ENCODE results near the gene CDKAL1.

DNA sequence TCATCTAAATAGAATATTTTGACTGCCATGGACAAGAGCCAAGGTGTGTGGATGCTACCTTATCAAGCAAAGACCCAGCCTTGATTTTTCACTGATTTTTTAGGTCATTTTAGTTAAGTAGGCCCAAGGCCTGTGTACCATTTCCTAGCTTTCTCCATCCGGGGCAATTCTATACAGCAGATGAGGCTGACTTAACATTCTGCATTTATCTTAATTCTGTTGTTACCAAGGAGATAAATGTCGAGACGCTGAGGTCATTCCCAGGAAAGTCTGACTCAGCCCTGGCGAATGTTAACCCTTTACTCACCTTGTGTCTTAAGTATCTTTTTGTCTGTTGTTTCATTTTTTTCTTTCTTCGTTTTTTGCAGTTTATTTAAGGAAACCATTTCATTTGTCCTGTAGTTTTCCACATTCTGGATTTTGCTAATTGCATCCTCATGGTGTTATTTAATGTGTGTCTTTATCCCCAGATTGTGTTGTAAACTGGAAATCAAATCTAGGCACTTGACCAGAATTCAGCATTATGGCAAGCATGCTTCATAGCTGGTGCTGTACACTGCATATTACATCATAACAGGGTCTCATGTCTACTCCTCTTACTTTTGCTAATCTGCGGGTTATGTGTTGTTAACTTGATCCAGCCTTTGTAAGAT lies 277.0 kb downstream of the CDKAL1 start:
- TF ChIP-seq L3MBTL2 (conservative IDR thresholded peaks at IDR 0.05) (0 out of 2 replicates have a peak, but pooled peaks have one; percentile 6), HDGF (IDR thresholded peaks at IDR 0.05; ENCODE audit: borderline replicate concordance) (no peak), ARNT (IDR thresholded peaks at IDR 0.05) (no peak)
- TF ChIP-seq, protein P1, sequence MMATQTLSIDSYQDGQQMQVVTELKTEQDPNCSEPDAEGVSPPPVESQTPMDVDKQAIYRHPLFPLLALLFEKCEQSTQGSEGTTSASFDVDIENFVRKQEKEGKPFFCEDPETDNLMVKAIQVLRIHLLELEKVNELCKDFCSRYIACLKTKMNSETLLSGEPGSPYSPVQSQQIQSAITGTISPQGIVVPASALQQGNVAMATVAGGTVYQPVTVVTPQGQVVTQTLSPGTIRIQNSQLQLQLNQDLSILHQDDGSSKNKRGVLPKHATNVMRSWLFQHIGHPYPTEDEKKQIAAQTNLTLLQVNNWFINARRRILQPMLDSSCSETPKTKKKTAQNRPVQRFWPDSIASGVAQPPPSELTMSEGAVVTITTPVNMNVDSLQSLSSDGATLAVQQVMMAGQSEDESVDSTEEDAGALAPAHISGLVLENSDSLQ (IDR thresholded peaks at IDR 0.05): peak; percentile 82
